C4-2B (cell line): ENCODE measurements around the gene PRIM2.
A peak's percentile ranks its signal among the peaks of the same experiment; 100 is the strongest.

Experiments used
- ZFX ChIP-seq: fragments of 450-650 bp; IDR thresholded peaks from 2 replicates; pipeline ENCODE4 v1.6.1; 2017
- TF ChIP-seq, protein P1 (sequence below): fragments of 450-650 bp; conservative IDR thresholded peaks from 2 replicates; pipeline ENCODE4 v1.5.1; 2017; ENCODE audit warnings: mild to moderate bottlenecking

DNA sequence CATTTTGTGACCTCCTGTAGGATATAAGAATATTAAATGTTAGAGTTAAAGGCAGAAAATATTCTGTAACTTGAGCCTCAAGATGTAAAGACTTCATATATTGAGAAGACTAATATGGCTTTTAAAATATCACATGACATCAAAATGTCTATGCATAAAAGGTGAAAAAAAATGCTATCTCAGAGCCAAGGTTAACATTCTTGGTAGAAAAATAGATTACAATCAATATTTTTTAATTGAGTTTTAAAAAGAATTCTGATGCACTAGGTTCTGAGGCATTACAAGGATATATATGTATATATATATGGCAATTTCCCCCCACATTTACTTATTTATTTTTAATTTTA is 49.2 kb upstream of the PRIM2 start:
- TF ChIP-seq, protein P1, sequence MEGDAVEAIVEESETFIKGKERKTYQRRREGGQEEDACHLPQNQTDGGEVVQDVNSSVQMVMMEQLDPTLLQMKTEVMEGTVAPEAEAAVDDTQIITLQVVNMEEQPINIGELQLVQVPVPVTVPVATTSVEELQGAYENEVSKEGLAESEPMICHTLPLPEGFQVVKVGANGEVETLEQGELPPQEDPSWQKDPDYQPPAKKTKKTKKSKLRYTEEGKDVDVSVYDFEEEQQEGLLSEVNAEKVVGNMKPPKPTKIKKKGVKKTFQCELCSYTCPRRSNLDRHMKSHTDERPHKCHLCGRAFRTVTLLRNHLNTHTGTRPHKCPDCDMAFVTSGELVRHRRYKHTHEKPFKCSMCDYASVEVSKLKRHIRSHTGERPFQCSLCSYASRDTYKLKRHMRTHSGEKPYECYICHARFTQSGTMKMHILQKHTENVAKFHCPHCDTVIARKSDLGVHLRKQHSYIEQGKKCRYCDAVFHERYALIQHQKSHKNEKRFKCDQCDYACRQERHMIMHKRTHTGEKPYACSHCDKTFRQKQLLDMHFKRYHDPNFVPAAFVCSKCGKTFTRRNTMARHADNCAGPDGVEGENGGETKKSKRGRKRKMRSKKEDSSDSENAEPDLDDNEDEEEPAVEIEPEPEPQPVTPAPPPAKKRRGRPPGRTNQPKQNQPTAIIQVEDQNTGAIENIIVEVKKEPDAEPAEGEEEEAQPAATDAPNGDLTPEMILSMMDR, result peak; percentile 28
- no peak for TF ChIP-seq ZFX
